GM21360 (cell line): Measurements from ENCODE around the gene FADS6.

Experiments used
- ATAC-seq: cut with Tn5 transposase; IDR thresholded peaks from one replicate; pipeline ENCODE4 v1.9.1; 2021; ENCODE audit warnings: mild to moderate bottlenecking, moderate library complexity; ENCODE audit not compliant: unreplicated experiment

The FADS6 gene, protein sequence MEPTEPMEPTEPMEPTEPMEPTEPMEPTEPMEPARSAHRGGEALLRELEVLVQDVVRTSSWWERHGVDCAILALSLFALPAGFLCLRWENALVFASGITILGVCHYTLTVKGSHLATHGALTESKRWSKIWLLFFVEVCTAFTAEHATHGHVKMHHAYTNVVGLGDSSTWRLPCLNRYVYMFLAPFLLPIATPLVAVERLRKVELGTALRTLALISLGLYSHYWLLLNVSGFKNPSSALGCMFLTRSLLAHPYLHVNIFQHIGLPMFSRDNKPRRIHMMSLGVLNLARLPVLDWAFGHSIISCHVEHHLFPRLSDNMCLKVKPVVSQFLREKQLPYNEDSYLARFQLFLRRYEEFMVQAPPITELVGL

DNA sequence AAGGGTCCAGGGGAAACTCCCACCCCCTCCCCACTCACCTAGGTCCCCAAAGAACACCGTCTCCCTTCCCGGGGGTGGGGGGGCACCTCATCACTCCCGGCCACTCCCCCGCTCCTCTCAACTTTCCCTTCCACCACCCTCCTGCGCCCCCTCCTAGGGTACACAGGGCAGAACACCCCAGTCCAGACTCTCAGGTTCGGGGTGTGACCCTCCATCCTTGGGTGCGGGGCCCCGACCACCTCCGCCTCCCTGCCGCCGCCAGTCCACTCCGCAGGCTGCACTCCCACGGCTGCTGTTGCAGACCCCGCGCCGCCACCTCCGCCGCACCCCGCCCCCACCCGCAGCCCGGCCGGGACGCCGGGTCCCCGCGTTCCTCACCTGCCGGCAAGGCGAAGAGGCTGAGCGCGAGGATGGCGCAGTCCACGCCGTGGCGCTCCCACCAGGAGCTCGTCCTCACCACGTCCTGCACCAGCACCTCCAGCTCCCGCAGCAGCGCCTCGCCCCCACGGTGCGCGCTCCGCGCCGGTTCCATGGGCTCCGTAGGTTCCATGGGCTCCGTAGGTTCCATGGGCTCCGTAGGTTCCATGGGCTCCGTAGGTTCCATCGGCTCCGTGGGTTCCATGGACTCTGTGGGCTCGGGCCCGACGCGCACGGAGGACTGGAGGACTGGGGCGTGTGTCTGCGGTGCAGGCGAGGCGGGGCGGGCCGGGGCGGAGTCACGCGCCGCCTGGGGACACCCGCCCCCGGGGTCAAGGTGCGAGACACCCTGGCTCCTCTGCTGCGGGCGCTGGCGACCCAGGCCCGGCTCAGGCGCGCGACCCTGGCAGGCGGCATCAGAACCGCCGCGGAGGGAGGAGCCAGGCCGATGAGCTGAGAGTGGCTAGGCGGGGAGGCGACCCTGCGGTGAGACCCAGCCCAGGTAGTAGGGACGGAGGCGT lies at the start of gene FADS6:
FADS6 (minus strand) TSS at position 660 of the 938 bp plus-strand sequence; CDS start at position 622, 38 bp downstream.
- no peak for ATAC-seq

DNA sequence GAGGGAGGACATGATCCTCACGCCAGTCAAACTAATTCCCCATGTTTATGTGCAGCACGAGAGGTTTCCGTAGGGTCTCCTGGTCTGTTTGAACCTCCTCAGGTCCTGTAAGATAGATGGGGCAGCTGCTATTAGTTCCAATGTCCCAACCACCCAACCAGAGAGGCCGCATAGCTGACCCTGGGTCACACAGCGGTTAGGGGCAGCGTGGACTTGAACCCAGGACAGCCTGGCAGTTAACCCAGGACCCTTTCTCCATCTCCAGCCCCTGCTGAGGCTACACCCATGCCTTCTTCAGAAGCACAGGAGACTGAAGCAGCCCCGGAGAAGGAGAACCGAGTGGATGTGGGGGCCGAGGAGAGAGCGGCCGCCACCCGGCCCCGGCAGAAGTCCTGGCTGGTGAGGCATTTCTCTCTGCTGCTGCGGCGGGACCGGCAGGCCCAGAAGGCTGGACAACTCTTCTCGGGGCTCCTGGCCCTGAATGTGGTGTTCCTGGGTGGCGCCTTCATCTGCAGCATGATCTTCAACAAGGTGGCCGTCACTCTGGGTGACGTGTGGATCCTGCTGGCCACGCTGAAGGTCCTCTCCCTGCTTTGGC lies 47.8 kb upstream of the FADS6 start:
- ATAC-seq: no peak

DNA sequence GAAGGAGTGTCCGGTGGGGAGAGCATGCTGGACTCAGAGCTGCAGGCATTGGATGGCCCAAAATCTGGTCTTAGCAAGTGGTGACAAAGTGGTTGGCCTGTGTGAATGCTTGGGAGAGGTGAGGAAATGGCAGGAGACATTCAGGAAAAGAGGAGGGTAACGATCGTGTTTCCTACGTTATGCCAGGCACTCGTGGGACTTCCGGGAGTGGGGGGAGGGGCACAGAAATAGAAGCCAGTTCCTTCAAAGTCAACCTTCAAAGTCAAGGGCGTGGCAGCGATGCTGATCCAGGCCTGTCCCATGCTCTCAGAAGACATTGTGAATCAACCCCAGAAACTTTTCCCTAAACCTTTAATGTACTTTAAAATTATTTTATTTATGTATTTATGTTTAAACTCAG lies 46.1 kb upstream of the FADS6 start:
- no peak for ATAC-seq

DNA sequence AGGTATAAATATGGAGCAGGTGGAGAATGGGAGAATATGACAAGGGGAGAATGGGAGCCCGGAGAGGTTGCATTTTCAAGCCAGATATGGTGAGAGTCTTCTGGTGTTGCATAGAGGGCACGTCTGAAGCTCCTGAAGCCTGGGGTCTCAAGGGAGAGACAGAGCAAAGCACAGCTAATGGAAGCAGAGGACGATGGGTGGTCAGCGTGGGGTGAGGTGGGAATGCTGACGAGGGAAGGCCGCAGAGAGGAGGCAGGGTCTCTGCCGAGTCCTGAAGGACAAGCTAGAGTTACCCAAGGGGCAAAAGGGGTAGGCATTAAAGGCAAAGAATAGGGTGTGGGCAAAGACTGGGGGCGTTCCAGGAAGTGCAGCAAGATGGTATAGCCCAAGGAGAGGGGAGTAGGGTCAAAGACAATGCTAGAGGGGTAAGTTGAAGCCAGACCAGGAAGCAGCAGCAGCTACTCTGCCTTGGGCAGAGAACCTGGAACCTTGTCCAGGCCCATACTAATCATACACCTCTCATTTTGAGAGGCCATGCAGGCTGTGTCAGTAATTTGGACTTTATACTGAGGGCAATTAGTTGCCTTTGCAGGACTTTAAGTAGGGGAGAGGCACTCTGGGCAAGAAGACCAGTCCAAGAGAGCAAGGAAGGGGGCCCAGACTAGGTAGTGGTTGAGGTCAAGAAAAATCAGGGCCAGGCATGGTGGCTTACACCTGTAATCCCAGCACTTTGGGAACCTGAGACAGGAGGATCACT lies 44.9 kb upstream of the FADS6 start:
- ATAC-seq: no peak

DNA sequence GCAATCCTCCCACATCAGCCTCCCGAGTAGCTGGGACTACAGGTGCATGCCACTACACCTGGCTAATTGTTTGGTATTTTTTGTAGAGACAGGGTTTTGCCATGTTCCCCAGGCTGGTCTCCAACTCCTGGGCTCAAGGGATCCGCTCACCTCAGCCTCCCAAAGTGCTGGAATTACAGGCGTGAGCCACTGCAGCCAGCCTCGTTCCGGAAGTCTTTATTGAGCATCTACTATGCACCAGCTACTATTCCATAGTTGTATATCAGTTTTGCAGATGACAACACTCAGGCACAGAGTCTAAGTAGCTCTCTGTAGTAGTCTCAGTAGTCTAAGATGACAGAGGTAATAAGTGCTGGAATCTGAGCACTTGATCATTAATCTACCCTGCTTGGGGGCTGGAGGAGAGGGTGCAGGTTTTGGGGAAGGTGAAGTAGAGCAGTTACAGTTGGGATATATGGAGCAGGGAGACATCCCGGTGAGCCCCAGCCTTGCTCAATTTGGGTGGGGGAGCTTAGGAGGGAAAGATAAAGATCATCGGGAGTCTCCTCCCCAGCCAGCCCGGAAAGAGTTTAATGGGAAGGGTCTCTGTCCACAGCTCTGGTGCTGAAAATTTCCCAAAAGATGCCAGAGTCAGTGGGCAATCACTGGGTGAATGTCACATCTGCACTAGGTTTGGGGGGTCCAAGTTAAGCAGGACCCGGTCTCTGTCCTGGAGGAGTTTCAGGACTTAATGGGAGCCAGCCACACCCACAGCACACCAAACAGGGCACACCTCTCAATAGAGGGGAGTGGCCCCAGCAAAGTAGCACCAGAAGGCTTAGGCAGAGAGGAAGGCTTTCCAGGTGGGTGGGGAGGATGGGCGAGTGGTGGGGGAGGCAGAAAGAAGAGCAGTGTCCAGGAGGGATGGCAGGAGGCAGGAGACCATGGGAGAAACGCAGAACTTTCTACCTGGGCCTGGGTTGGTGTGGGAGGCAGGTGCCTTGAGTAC lies 43.9 kb upstream of the FADS6 start:
- no peak for ATAC-seq

DNA sequence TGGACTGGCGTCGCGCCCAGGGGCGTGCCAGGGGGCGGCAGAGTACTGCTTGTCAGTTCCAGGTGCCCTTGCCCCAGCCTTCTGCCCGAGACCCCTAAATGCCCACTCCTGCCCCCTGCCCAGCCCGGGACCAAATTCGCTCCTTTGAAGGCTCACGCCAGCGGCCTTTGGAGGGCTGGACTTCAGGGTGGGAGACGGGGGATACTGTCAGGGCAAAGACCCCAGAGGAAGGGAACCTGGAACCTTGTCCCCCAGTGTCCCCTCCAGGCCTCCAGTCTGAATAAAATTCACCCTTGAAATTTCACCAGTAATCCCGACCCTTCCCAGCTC lies 43.0 kb upstream of the FADS6 start:
- no peak for ATAC-seq

DNA sequence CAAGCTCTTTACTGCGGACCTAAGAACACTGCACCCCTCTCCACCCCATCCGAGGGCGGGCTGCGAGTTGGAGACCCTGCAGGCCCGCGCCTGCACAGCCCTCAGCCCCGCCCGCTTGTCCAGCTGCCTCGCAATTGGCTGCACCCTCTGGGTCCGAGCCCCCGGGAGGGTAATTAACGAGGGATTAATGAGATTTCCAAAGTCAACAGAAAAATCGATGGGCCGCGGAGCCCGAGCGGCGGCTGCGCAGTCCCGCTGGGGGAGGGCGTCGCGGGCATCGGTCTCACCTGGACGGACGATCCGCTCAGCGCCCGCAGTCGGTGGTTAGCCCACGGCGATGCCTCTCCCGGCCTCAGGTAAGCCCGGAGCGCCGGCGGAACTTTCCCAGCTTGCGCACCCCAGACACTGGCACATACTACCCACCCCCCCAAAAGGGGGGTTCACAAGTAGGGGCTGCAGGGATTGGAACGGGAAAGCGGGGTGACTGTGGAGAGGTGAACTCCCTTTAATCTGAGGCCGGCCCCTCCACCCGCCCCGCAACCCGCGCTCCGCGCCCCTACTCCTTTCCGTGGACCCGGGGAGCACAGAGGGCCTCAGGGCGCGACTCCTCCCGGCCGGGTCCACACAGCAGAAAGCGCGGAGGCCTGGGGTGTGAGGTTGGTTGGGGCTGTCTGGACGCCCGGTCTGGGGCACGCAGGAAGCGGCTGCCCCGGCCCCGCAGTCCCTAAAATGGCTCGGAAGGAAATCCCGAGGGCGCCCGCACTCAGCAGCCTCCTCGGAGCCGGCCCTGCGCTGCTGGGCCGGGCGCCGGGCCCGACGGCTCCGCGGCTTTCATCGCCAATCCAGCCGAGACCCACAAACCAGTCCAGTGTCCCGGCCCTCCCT lies 42.4 kb upstream of the FADS6 start, which contains the start of gene OTOP3:
OTOP3 (plus strand) TSS at position 314 of the 885 bp plus-strand sequence; CDS start at position 338, 24 bp downstream.
- ATAC-seq: no peak

DNA sequence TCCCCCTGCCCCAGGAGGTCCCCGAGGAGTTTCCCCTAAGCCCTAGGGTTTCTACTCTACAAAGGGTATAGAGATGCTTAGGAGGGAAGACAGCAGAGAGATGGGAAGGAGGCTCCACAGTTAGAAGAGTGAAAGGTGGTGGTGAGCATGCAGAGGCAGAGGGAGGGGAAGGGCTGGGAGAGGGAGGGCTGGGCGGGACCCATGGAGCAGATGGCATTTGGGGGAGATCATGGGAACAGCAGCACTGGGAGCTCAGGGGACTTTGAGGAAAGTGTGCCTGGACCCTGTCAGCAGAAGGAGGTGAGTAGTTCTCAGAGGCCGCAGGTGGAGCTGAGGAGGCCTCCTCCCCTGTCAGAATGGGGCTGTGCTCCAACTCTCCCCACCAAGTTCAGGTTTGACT lies 41.6 kb upstream of the FADS6 start:
- no peak for ATAC-seq

DNA sequence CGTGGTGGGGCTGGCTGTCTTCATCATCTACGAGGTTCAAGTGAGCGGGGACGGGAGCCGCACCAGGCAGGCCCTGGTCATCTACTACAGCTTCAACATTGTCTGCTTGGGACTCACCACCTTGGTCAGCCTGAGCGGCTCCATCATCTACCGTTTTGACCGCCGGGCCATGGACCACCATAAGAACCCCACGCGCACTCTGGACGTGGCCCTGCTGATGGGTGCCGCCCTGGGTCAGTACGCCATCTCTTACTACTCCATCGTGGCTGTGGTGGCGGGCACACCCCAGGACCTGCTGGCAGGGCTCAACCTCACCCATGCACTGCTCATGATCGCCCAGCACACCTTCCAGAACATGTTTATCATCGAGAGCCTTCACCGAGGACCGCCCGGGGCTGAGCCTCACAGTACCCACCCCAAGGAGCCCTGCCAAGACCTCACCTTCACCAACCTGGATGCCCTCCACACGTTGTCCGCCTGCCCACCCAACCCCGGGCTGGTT lies 37.2 kb upstream of the FADS6 start:
- ATAC-seq: no peak

DNA sequence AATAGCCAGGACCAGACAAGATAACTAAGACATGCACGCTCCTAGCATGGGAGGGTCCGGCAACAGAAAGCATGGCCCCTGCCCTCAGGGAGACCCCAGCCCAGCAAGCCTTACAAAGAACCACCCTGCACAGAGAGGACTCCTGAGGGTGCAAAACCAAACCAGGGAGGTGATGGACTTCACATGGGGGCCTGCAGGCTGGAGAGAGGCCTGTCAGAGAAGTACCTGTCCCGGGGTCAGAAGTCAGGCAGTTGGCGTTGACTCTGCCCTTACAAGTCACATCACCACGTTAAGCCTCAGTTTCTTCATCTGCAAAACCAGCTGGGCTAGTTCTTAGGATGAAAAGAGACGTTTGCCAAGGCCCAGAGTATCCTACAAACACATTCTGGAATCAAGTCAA lies 35.4 kb upstream of the FADS6 start:
- ATAC-seq: no peak

DNA sequence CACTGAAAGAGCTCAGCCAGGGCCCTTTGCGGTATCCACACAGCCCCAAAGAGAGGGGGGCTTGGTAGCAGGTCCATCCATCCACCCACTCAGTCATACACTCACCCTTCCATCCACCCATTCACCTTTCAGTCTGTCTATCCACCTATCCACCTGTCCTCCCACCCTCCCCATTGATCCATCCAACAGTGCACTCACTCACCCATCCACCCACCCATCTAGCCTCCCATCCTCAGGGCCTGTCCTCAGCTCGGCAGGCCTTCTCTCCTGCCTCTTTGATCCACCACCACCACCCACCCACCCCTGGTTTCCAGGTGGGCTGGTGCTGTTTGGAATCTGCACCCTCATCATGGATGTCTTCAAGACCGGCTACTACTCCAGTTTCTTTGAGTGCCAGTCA lies 31.8 kb upstream of the FADS6 start:
- ATAC-seq: no peak

DNA sequence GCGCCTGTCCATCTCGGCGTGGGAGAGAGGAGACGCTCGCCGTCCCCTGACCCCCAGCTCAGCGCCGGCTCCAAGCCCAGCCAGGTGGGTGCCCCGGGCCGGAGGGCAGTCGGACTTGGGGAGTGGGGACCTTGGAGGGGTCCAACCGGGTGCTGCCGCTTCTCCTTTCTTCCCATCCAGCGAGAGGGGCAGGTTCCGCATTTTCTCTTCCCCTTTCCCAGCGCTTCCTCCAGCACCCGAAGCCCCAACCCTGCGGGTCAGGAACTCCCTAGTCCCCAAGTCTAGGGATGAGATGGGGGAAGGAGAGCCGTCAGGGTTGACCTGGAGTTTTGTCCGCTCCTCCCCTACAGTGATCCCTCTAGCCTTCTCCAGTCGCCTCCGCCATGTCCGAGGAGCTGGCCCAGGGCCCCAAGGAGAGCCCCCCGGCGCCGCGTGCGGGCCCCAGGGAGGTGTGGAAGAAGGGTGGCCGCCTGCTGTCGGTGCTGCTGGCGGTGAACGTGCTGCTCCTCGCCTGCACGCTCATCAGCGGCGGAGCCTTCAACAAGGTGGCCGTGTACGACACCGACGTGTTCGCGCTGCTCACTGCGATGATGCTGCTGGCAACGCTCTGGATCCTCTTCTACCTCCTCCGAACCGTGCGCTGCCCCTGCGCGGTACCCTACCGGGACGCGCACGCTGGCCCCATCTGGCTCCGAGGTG lies 31.0 kb upstream of the FADS6 start, which contains the start of gene OTOP2:
OTOP2 (plus strand) TSS at position 24 of the 699 bp plus-strand sequence; CDS start at position 384, 360 bp downstream.
- no peak for ATAC-seq

DNA sequence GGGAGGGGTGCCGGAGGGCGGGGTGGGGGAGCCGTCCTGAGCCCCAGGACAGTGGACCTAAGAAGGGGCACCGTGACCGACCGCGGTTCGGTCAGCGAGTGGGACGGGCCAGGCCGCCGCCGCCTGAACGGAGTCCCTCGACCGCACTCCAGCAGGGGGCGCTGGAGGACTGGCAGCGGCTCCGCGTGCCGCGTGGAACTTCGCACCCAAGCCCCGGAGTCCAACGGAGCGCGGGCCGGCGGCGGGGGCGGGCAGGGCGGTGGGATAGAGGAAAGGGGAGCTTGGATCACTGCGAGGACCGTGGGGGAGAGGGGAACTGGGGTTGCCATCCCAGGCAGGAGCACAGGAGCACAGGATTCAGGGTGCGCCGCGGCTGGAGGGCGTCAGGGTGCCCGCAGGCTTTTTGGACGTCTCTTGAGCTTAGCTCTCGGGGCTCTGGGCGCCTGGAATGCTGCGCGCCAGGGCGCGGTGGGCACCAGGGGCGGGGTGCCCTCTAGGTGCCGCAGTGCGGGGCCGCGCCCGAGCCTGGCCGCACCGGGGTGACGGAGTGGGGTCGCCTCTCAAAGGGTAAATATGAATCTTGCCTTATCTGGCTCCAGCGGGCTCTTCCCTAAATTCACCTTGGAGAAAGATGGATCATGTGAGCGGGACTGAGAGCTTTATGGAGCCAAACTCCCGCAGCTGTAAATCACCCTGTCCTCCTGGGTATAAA lies 30.3 kb upstream of the FADS6 start:
- ATAC-seq: no peak

DNA sequence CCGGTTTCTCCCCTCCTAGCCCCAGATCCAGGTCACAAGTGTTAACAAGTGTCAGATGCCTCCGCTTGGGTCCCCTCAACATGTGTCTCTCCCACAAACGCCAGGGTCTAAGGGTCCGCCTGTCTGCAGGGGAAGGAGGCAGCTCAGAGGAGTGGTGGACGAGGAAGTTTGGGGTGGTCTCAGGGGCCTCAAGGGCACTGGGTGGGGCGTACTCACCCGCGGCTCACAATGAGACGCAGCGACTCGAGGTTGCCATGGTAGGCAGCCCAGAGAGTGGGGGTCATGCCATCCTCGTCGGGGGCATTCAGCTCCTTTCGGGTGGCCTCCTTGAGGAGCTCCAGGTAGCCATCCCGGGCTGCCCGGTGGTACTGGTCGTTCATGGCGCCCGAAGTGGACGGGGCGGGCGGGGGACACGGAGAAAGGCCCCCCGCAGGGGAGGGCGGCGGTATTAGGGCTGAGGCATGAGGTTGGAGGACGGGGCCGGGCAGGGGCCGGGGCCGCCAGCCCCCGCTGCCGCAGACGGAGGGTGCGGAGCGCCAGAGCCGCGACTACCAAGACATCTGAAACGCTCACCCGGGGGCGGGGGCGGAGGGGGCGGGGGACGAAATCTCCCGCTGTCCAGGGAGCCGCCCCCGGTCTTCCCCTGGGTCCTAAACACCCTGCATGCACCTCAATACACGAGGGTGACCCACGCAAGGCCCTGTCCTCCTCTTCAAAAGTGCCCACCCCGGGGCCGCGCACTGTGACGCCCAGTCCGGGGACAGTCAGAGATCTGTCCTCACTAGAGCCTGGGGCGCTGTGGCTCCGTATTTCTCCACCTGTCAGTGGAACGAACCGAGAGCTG lies 29.5 kb upstream of the FADS6 start, which contains the start of gene USH1G:
USH1G (minus strand) TSS at position 562 of the 844 bp plus-strand sequence; CDS start at position 380, 182 bp downstream.
- no peak for ATAC-seq

DNA sequence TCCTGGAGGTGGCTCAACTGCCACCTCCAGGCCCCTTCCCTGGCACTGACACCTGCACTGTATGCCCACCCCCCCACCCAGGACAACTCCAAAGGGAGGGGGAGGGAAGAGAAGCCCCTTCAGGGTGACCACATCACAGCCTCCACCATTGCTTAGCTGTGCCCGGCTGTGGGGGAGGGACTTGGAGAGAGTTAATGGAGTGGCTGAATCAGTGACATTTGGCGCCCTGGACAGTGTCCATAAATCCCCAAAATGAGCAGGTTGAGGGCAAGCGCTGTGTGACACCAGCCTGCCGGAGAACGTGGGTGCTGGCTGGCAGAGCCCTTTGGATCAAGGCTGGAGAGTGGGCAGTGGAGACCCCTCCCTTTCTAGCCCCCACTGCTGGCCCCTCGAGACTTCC lies 28.7 kb upstream of the FADS6 start:
- no peak for ATAC-seq

DNA sequence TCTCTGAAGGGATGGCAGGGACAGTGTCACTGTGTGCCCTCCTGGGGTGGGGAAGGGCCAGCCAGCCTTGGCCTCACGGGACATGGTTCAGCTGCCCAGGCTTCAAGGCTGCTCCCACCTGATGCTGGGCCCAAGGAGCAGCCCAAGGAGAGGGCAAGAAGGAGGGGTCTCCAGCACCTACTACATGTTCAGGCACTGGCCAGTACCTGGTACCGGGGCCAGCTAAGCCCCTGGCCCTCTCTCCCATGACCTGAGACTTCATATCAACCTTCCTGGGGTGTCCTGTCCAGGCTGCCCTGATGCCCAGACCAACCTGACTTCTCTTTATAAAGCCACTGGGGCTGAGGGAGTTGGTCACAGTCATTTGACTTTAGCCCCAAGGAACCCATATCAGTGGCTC lies 28.3 kb upstream of the FADS6 start:
- no peak for ATAC-seq
